A549 treated with AZD9567 at 1 μM for 4 hours (cell line): ENCODE results near the gene SCYGR7. TPM values are rescaled to one million over a fixed set of nuclear protein-coding genes. Genes with fewer than 3 reads are reported as not detected.

Experiments
- total RNA-seq: library from RNA; stranded (reverse); fragments of 200-300 nt; extraction: Qiagen RNA extraction; gene quantifications from 5 replicates; pipeline ENCODE4 v1.2.3, GENCODE V29; 2022; ENCODE audit not compliant: insufficient read depth

Gene SCYGR7, protein sequence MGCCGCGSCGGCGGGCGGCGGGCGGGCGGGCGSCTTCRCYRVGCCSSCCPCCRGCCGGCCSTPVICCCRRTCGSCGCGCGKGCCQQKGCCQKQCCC
- total RNA-seq = not detected in 5 replicates

DNA sequence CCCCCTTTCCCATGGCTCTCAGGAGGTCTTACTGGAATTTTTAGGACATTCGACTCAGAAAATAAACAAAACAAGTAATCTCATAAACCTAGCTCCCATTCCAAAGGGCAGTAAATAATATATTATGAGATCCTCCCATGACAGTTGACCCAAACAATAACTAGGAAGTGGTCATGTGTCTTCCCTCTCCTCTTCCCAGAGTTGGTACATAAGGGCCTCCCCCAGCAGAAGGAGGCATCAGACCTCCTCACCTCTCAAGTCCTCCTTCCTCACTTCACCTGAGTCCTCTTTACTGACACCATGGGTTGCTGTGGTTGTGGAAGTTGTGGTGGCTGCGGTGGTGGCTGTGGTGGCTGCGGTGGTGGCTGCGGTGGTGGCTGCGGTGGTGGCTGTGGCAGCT is at the start of gene SCYGR7:
TSS of gene SCYGR7 (plus strand) at position 301 of the 400 bp plus-strand sequence. CDS start at position 301, 0 bp downstream.

DNA sequence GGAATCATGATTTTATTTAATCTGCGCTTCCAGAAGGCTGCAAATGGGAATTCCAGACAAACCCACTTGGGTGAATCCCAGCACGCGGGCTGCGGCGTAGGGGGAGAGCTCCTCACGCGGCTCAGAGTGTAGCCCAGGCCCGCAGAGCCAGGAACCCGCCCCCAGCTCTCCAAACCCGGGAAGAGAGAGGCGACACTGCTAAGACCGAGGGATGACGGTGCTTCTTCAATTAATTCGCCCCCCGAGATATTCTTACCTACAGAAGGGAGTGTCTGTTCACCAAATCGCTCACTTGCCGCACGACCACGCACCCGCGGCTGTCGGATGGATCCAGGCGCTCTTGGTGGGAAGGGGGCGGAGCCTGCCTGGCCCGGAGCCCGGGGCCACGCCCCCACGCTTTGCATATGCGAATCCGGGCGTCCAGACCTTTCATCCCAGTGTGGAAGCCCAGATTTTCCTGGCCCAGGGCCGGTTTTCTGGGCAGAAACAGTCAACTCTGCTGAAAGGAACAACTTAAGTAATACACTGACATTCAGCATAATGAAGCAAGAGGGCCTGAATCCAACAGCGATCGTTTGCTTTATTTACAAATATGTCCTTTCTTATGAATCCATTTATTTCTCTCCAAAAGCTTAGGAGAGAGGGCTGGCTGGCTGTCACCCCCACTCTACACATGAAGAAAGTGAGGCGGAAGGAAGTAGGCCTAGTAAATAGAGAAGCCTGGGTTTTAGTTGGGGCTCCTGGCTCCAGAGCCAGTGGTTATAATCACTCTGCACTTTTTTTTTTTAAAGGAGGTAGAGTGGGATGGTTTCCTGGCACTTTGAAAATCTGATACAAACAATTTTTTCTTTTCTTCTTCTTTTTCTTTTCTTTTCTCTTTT is 10.2 kb upstream of the SCYGR7 start, which contains the start of gene SLC19A3:
TSS of gene SLC19A3 (minus strand) at position 342 of the 881 bp plus-strand sequence. CDS start 15,710 bp downstream, outside the sequence.

DNA sequence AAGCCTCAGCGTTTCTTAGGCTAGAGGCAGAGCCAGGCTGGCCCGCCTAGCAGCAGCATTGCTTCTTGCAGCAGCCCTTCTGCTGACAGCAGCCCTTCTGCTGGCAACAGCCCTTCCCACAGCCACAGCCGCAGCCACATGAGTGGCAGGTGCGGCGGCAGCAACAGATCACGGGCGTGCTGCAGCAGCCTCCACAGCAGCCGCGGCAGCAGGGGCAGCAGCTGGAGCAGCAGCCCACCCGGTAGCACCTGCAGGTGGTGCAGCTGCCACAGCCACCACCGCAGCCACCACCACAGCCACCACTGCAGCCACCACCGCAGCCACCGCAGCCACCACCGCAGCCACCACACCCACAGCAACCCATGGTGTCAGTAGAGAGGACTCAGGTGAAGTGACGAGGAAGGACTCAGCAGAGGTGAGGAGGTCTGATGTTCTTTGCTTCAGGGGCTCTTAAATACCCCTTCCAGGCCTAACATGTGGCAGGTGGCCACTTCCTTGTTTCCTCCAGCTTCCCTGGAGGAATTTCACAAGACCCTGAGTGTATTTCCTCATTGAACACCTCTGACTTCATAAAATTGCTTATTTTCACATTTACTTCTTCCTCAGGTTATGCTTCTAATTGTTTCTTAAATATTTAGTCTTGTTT is 3.6 kb upstream of the SCYGR7 start, which contains the start of gene SCYGR6:
TSS of gene SCYGR6 (minus strand) at position 364 of the 646 bp plus-strand sequence. CDS start at position 364, 0 bp downstream.

DNA sequence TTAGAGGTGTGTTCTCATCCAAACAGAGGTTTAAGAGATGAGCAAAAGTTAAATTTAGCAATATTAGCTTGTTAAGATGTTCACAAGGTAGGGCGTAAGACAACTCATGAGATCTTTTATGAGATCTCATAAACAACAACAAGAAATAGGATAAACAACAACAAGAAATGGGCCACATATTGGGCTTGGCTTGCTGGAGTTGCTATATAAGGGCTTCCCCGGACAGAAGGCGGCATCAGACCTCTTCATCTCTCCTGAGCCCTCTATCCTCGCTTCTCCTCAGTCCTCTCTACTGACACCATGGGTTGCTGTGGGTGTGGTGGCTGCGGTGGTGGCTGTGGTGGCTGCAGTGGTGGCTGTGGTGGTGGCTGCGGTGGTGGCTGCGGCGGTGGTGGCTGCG is 17.5 kb downstream of the SCYGR7 start, which contains the start of gene SCYGR8:
TSS of gene SCYGR8 (plus strand) at position 301 of the 400 bp plus-strand sequence. CDS start at position 301, 0 bp downstream.

Other genes starting within 250 kb of the SCYGR7 start
- gene SCYGR2, start 129.4 kb upstream of the SCYGR7 start, total RNA-seq = not detected in 5 replicates
- gene SCYGR3, start 113.5 kb upstream of the SCYGR7 start, total RNA-seq = not detected in 5 replicates
- not detected in 5 replicates for gene SCYGR4, start 110.8 kb upstream of the SCYGR7 start, total RNA-seq
- not detected in 5 replicates for gene SCYGR5, start 61.5 kb upstream of the SCYGR7 start, total RNA-seq
- 2.6 to 4.0 TPM (median 2.9 TPM) in 5 replicates for gene SLC19A3, start 10.3 kb upstream of the SCYGR7 start, total RNA-seq
- gene SCYGR6, start 3.6 kb upstream of the SCYGR7 start, total RNA-seq = not detected in 5 replicates
- gene SCYGR8, start 17.6 kb downstream of the SCYGR7 start, total RNA-seq = not detected in 5 replicates
- 3.6 to 9.0 TPM (median 6.2 TPM) in 4 of 5 replicates, not detected in the other for gene CCL20, start 85.5 kb downstream of the SCYGR7 start, total RNA-seq
- gene DAW1, start 143.3 kb downstream of the SCYGR7 start, total RNA-seq = 1.6 to 3.7 TPM (median 1.7 TPM) in 5 replicates